Vagina (tissue), 2 donors: Measurements from ENCODE around the gene AGBL1. TPM values are rescaled to one million over a fixed set of nuclear protein-coding genes. Genes with fewer than 3 reads are reported as not detected.

Source experiments
- DNase-seq, 2 donors: peaks; one replicate each; pipeline ENCODE4 v3.0.0-alpha.2; 2017; ENCODE audit errors: extremely low spot score in 2 of 2
- H3K27ac ChIP-seq: fragments of 200-600 bp; sonication (generic); one replicate; pipeline ENCODE4 v1.5.1; 2019
- H3K27me3 ChIP-seq: fragments of 200-600 bp; sonication (generic); one replicate; pipeline ENCODE4 v1.5.1; 2019
- H3K36me3 ChIP-seq, 2 donors: fragments of 200-600 bp; sonication (generic); one replicate each; pipeline ENCODE4 v1.5.1; 2017 to 2019
- H3K4me1 ChIP-seq: fragments of 200-600 bp; sonication (generic); one replicate; pipeline ENCODE4 v1.5.1; 2019
- H3K4me3 ChIP-seq, 2 donors: fragments of 200-600 bp; sonication (generic); 1 replicate in 1 of 2; 2 replicates in 1 of 2; pipeline ENCODE4 v1.5.1; 2016 to 2019
- H3K9me3 ChIP-seq: fragments of 200-600 bp; sonication (generic); one replicate; pipeline ENCODE4 v1.5.1; 2019
- CTCF ChIP-seq, 3 experiments: fragments of 450-650 bp in 2 of 3; fragments of 200-600 bp in 1 of 3; sonication (generic) in 1 of 3; IDR thresholded peaks; one replicate each; pipeline ENCODE4 v1.5.1; 2017 to 2019; ENCODE audit warnings: antibody characterized with exemption in 3 of 3, mild to moderate bottlenecking in 2 of 3, moderate library complexity in 2 of 3
- POLR2A ChIP-seq, 2 donors: fragments of 450-650 bp; IDR thresholded peaks; one replicate each; pipeline ENCODE4 v1.6.1; 2017; ENCODE audit warnings: antibody characterized with exemption in 2 of 2, mild to moderate bottlenecking in 2 of 2, moderate library complexity in 2 of 2
- POLR2AphosphoS5 ChIP-seq, 2 donors: sonication (generic); formaldehyde crosslinking; IDR thresholded peaks; one replicate each; pipeline ENCODE4 v1.9.0; 2017; ENCODE audit warnings: antibody characterized with exemption in 2 of 2, mild to moderate bottlenecking in 2 of 2, low read depth in 1 of 2; ENCODE audit not compliant: insufficient read depth in 1 of 2
- intact Hi-C: fragments of 100-400 bp; cut with DNase I; formaldehyde crosslinking; loops from one replicate; pipeline ENCODE4 v1.15.1; 2023
- total RNA-seq: library from RNA; depleted of rRNA; stranded (reverse); fragments of >200 nt; gene quantifications from one replicate; pipeline ENCODE4 v1.2.3, GENCODE V29; 2016

Gene AGBL1
- total RNA-seq, 1 donor from 2014 or later = not detected

GRCh38 chr15:86556396-86557017, 476.8 kb downstream of the AGBL1 start:
- no peak overlapping the region for H3K27ac ChIP-seq

GRCh38 chr15:86557018-86557550, 477.4 kb downstream of the AGBL1 start:
- DNase-seq = no peak
- no peak for TF ChIP-seq CTCF (IDR thresholded peaks at IDR 0.05)
- TF ChIP-seq POLR2A (IDR thresholded peaks at IDR 0.05) = no peak
- TF ChIP-seq POLR2AphosphoS5 (IDR thresholded peaks at IDR 0.05; ENCODE audit: insufficient read depth in 1 of 2, low read depth in 1 of 2) = no peak
- Histone ChIP-seq H3K9me3 (no peaks in the 10 kb centered on the region), H3K27ac (no peak overlapping the region), H3K36me3 (no peaks in the 10 kb centered on the region), H3K4me3 (no peak overlapping the region), H3K4me1 (peaks cover 6% of the 10 kb centered on the region), H3K27me3 (no peaks in the 10 kb centered on the region)
- intact Hi-C loops = no loop called here

More at GRCh38 chr15:86556396-86557017, 476.8 kb downstream of the AGBL1 start:
- no peaks in the 10 kb centered on the region for H3K9me3 ChIP-seq
- TF ChIP-seq CTCF (IDR thresholded peaks at IDR 0.05) = no peak
- TF ChIP-seq POLR2AphosphoS5 (IDR thresholded peaks at IDR 0.05; ENCODE audit: insufficient read depth in 1 of 2, low read depth in 1 of 2) = no peak
- no peak for TF ChIP-seq POLR2A (IDR thresholded peaks at IDR 0.05)
- no peak overlapping the region for H3K4me3 ChIP-seq
- H3K36me3 ChIP-seq = no peaks in the 10 kb centered on the region
- DNase-seq = no peak
- H3K4me1 ChIP-seq = peaks cover 6% of the 10 kb centered on the region
- H3K27me3 ChIP-seq = no peaks in the 10 kb centered on the region
- intact Hi-C loops = no loop called here

GRCh38 chr15:86558252-86558651, 478.6 kb downstream of the AGBL1 start:
- Histone ChIP-seq H3K27me3 (no peaks in the 10 kb centered on the region), H3K27ac (no peak overlapping the region), H3K4me3 (no peak overlapping the region), H3K36me3 (no peaks in the 10 kb centered on the region), H3K9me3 (no peaks in the 10 kb centered on the region), H3K4me1 (peaks cover 6% of the 10 kb centered on the region)
- no peak for DNase-seq
- intact Hi-C loops = no loop called here
- TF ChIP-seq POLR2A (IDR thresholded peaks at IDR 0.05) (no peak), CTCF (IDR thresholded peaks at IDR 0.05) (no peak), POLR2AphosphoS5 (IDR thresholded peaks at IDR 0.05; ENCODE audit: insufficient read depth in 1 of 2, low read depth in 1 of 2) (no peak)

GRCh38 chr15:86558686-86559085, 479.0 kb downstream of the AGBL1 start:
- Histone ChIP-seq H3K4me1 (peaks cover 6% of the 10 kb centered on the region), H3K27ac (no peak overlapping the region), H3K4me3 (no peak overlapping the region), H3K27me3 (no peaks in the 10 kb centered on the region), H3K36me3 (no peaks in the 10 kb centered on the region), H3K9me3 (no peaks in the 10 kb centered on the region)
- intact Hi-C loops = no loop called here
- TF ChIP-seq CTCF (IDR thresholded peaks at IDR 0.05) (no peak), POLR2AphosphoS5 (IDR thresholded peaks at IDR 0.05; ENCODE audit: insufficient read depth in 1 of 2, low read depth in 1 of 2) (no peak), POLR2A (IDR thresholded peaks at IDR 0.05) (no peak)
- no peak for DNase-seq

GRCh38 chr15:86568378-86568777, 488.7 kb downstream of the AGBL1 start:
- TF ChIP-seq POLR2A (IDR thresholded peaks at IDR 0.05) (no peak), CTCF (IDR thresholded peaks at IDR 0.05) (no peak), POLR2AphosphoS5 (IDR thresholded peaks at IDR 0.05; ENCODE audit: insufficient read depth in 1 of 2, low read depth in 1 of 2) (no peak)
- no peak for DNase-seq
- Histone ChIP-seq H3K4me3 (no peak overlapping the region), H3K4me1 (no peaks in the 10 kb centered on the region), H3K9me3 (no peaks in the 10 kb centered on the region), H3K36me3 (no peaks in the 10 kb centered on the region), H3K27ac (no peak overlapping the region), H3K27me3 (no peaks in the 10 kb centered on the region)
- intact Hi-C loops = no loop called here
